ENCODE measurements around the gene NPIPB8.

- TF ChIP-seq CTCF (IDR thresholded peaks at IDR 0.05) (no peak), POLR2A (IDR thresholded peaks at IDR 0.05) (no peak)
Measured at GRCh38 chr16:28589930-28590329, 47.9 kb upstream of the NPIPB8 start.

All from ovary (tissue), 3 donors.